Effector memory CD4-positive, alpha-beta T cell (primary cell): Measurements from ENCODE around the gene SMIM10L2A.
"Not testable (repeated sequence)": the region's sequence is repeated elsewhere in the genome, so short reads cannot be mapped to it uniquely, and the experiment has no call there.

Experiments used
- DNase-seq, 3 donors: peaks; one replicate each; pipeline ENCODE4 v3.0.0-alpha.2; 2020
- H3K27ac ChIP-seq: 2 replicates; pipeline ENCODE4 v1.7.0; 2013; ENCODE audit warnings: mild to moderate bottlenecking, low read length, moderate library complexity; ENCODE audit not compliant: insufficient read depth, poor library complexity, severe bottlenecking
- H3K27me3 ChIP-seq: replicated peaks from 2 replicates; pipeline ENCODE4 v1.7.0; 2013; ENCODE audit warnings: mild to moderate bottlenecking, low read length; ENCODE audit not compliant: insufficient read depth, control insufficient read depth, poor library complexity, severe bottlenecking
- H3K36me3 ChIP-seq: 2 replicates; pipeline ENCODE4 v1.7.0; 2013; ENCODE audit warnings: mild to moderate bottlenecking, low read length, moderate library complexity; ENCODE audit not compliant: control insufficient read depth, insufficient read depth
- H3K4me1 ChIP-seq: 2 replicates; pipeline ENCODE4 v1.7.0; 2013; ENCODE audit warnings: low read length, mild to moderate bottlenecking; ENCODE audit not compliant: control insufficient read depth, insufficient read depth, poor library complexity, severe bottlenecking
- H3K4me3 ChIP-seq: 2 replicates; pipeline ENCODE4 v1.7.0; 2013; ENCODE audit warnings: low read length, low read depth, mild to moderate bottlenecking; ENCODE audit not compliant: insufficient read depth, poor library complexity, severe bottlenecking
- H3K9me3 ChIP-seq: 2 replicates; pipeline ENCODE4 v1.7.0; 2013; ENCODE audit warnings: mild to moderate bottlenecking, low read length, moderate library complexity; ENCODE audit not compliant: control insufficient read depth

SMIM10L2A gene

GRCh38 chrX:135449637-135450550, 28.1 kb downstream of the SMIM10L2A start:
- Histone ChIP-seq H3K36me3 (no peaks in the 10 kb centered on the region), H3K9me3 (no peaks in the 10 kb centered on the region), H3K4me3 (no peak overlapping the region), H3K27ac (no peak overlapping the region), H3K4me1 (no peaks in the 10 kb centered on the region), H3K27me3 (no peaks in the 10 kb centered on the region)
- no peak for DNase-seq

DNA sequence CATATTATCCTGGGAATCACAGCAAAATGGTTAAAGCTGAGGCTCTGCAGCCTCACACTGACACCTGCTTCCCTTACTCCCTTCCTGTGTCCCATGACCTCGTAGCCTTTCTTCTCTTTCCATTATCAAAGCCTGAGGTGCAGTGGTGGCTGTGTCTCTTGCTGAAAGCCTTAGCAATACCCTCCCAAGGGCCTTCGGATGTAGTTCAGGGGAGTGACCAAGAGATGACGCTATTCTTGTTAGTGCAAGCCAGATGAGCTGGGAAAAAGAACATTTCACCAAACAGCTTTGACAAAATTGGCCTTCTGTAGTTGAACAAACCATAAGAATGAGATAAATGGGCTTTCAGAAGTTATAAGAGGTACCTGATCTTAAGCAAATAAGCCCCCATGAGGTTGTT, 31.6 kb downstream of the SMIM10L2A start:
- Histone ChIP-seq H3K4me1 (no peaks in the 10 kb centered on the region), H3K36me3 (no peaks in the 10 kb centered on the region), H3K4me3 (no peak overlapping the region), H3K27me3 (no peaks in the 10 kb centered on the region), H3K9me3 (no peaks in the 10 kb centered on the region), H3K27ac (no peak overlapping the region)
- no peak for DNase-seq

- no peak overlapping the region for H3K27ac ChIP-seq
- H3K9me3 ChIP-seq = no peaks in the 10 kb centered on the region
- H3K27me3 ChIP-seq = no peaks in the 10 kb centered on the region
- DNase-seq = no peak
- H3K36me3 ChIP-seq = no peaks in the 10 kb centered on the region
- no peak overlapping the region for H3K4me3 ChIP-seq
- H3K4me1 ChIP-seq = no peaks in the 10 kb centered on the region
These were observed 33.1 kb downstream of the SMIM10L2A start for GRCh38 chrX:135454816-135455215.

GRCh38 chrX:135461756-135462155, 40.0 kb downstream of the SMIM10L2A start:
- H3K4me1 ChIP-seq, H3K36me3 ChIP-seq, H3K9me3 ChIP-seq, DNase-seq, H3K27me3 ChIP-seq, H3K4me3 ChIP-seq, H3K27ac ChIP-seq: not testable (repeated sequence)

- no peaks in the 10 kb centered on the region for H3K36me3 ChIP-seq
- no peaks in the 10 kb centered on the region for H3K4me1 ChIP-seq
- no peaks in the 10 kb centered on the region for H3K9me3 ChIP-seq
- no peaks in the 10 kb centered on the region for H3K27me3 ChIP-seq
- DNase-seq = no peak
- H3K27ac ChIP-seq = no peak overlapping the region
- H3K4me3 ChIP-seq = no peak overlapping the region
These were observed 42.2 kb downstream of the SMIM10L2A start for GRCh38 chrX:135463937-135464336.

DNA sequence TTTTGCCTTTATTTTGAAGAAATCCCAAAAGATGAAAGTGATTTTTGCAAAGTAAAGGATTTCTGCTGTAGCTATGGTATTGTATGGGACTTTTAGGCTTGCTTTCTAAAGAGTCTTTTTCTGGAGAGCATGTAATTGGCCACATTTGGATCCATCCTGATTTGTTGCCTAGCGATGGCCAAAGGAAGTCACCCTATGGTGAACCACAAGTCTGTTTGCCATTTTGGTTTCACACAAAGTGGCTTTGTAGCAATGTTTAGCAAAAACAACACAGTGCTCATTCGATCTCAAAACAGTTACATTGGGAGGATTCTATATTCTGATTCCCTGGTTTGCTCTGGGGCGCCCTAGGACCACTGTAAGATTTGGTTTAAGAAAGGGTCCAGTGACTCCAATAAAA, 54.6 kb downstream of the SMIM10L2A start:
- no peak for DNase-seq
- Histone ChIP-seq H3K4me1 (no peaks in the 10 kb centered on the region), H3K27ac (no peak overlapping the region), H3K4me3 (no peak overlapping the region), H3K36me3 (no peaks in the 10 kb centered on the region), H3K9me3 (no peaks in the 10 kb centered on the region), H3K27me3 (no peaks in the 10 kb centered on the region)

- H3K27ac ChIP-seq = no peak overlapping the region
- H3K4me3 ChIP-seq = no peak overlapping the region
- H3K36me3 ChIP-seq = no peaks in the 10 kb centered on the region
- no peaks in the 10 kb centered on the region for H3K9me3 ChIP-seq
- no peaks in the 10 kb centered on the region for H3K4me1 ChIP-seq
- peak in 2 of 3 donors; percentile 5 to 7 for DNase-seq
- no peaks in the 10 kb centered on the region for H3K27me3 ChIP-seq
These were observed 55.8 kb downstream of the SMIM10L2A start for GRCh38 chrX:135477576-135477975.
